ENCODE results near the gene UCKL1. TPM values are rescaled to one million over a fixed set of nuclear protein-coding genes. Genes with fewer than 3 reads are reported as not detected.
"Not testable (repeated sequence)": the region's sequence is repeated elsewhere in the genome, so short reads cannot be mapped to it uniquely, and the experiment has no call there.

Gene UCKL1
- total RNA-seq, 1 donor from 2014 or later, result 39.3 TPM

DNA sequence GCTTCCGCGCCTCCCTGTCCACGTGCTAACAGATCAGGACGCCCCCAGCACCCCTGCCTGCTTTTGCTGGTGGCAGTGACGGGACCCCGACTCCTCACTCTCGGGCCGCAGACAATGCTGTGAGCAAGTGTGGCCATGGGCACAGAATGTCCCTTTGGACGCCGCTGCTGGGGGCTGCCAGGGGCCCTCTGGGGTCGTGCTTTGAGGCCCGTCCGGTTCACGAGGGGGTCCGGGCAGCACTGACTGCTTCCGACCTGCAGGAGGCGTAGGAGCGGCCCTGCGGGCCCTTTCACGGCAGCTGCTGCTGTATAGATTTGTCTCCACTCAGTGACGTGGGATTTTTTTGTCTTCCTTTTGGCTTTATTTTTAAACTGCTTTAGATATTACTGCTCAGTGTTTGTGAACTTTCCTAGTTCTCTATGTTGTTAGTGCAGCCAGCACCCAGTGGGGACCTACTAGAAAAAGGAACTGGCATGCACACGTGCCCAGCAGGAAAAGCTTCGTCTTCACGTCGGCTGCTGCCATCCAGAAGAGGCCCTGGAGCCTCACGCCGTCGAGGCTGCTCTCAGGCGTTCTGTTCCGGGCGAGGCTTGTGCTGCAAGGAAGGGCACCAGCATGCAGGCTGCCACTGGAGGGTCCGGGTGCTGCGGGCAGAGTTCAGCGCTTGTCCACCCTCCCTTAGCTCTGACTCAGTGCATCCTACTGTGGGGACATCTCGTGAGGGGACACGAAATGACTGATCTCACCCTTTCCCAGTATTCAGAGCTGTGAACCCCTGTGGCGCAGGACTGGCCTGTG, 21.7 kb downstream of the UCKL1 start:
- Mint-ChIP-seq H3K4me3 (no peak overlapping the region), H3K36me3 (ENCODE audit: low read depth) (peaks cover 19% of the 10 kb centered on the region), H3K27me3 (ENCODE audit: low read depth) (no peaks in the 10 kb centered on the region), H3K27ac (ENCODE audit: unreplicated experiment) (peak overlapping the region; percentile 84), H3K4me1 (no peaks in the 10 kb centered on the region), H3K9me3 (no peaks in the 10 kb centered on the region)
- DNase-seq (ENCODE audit: low read depth, low spot score), result peak; percentile 36
- peak; percentile 58 for TF ChIP-seq CTCF (conservative IDR thresholded peaks at IDR 0.05)

DNA sequence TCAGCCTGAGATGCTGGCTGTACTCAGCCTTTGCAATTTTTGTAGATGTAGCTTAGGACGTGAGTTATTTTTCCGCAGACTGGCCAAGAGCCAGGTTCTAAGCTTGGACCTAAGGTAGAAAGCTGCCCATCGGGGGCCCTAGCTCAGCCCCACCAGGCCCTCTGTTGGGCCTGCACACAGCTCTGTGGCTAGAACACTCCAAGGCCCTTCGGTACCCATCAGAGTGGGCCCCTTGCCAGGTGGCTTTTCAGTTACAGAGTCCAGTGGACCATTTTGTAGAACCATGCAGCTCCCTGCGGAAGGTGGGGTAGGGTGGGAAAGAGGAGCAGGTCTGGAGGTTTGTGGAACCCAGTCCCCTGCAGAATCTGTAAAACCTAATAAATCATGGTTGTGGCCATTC, 22.6 kb downstream of the UCKL1 start:
- Mint-ChIP-seq H3K4me1 (no peaks in the 10 kb centered on the region), H3K27me3 (ENCODE audit: low read depth) (no peaks in the 10 kb centered on the region), H3K27ac (ENCODE audit: unreplicated experiment) (no peak overlapping the region), H3K9me3 (no peaks in the 10 kb centered on the region), H3K4me3 (no peak overlapping the region), H3K36me3 (ENCODE audit: low read depth) (peaks cover 19% of the 10 kb centered on the region)
- no peak for TF ChIP-seq CTCF (conservative IDR thresholded peaks at IDR 0.05)
- no peak for DNase-seq (ENCODE audit: low read depth, low spot score)

GRCh38 chr20:63932606-63933160, 23.5 kb downstream of the UCKL1 start:
- H3K4me3 Mint-ChIP-seq, result no peak overlapping the region
- TF ChIP-seq CTCF (conservative IDR thresholded peaks at IDR 0.05), result no peak
- no peak for DNase-seq (ENCODE audit: low read depth, low spot score)
- no peaks in the 10 kb centered on the region for H3K27me3 Mint-ChIP-seq (ENCODE audit: low read depth)
- H3K36me3 Mint-ChIP-seq (ENCODE audit: low read depth), result peaks cover 21% of the 10 kb centered on the region
- H3K4me1 Mint-ChIP-seq, result no peaks in the 10 kb centered on the region
- no peaks in the 10 kb centered on the region for H3K9me3 Mint-ChIP-seq
- H3K27ac Mint-ChIP-seq (ENCODE audit: unreplicated experiment), result no peak overlapping the region

DNA sequence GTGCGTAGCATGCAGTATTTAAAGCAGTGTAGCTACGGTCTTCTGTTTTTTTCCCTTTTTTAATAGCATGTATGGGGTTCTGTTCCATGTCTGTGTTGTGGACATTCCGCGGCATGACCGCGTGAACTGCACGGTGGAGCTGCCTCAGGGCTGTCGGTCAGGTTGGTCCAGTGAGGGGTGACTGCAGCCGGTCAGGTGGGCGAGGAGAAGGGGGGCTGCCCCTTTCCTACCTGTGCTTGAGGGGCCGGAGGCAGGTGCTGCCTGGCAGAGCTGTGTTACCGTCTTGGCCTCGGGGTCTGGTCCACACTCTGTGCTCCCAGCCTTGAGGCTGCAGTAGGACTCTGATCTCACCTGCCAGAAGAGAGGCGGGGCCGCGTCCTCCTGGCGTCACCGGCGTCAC, 24.5 kb downstream of the UCKL1 start:
- no peaks in the 10 kb centered on the region for H3K4me1 Mint-ChIP-seq
- H3K36me3 Mint-ChIP-seq (ENCODE audit: low read depth), result peaks cover 19% of the 10 kb centered on the region
- no peak overlapping the region for H3K27ac Mint-ChIP-seq (ENCODE audit: unreplicated experiment)
- H3K27me3 Mint-ChIP-seq (ENCODE audit: low read depth), result no peaks in the 10 kb centered on the region
- DNase-seq (ENCODE audit: low read depth, low spot score), result no peak
- TF ChIP-seq CTCF (conservative IDR thresholded peaks at IDR 0.05), result no peak
- no peaks in the 10 kb centered on the region for H3K9me3 Mint-ChIP-seq
- H3K4me3 Mint-ChIP-seq, result no peak overlapping the region

GRCh38 chr20:63930971-63931553, 25.2 kb downstream of the UCKL1 start:
- no peak overlapping the region for H3K4me3 Mint-ChIP-seq
- H3K36me3 Mint-ChIP-seq (ENCODE audit: low read depth), result peaks cover 18% of the 10 kb centered on the region
- no peaks in the 10 kb centered on the region for H3K4me1 Mint-ChIP-seq
- no peak for TF ChIP-seq CTCF (conservative IDR thresholded peaks at IDR 0.05)
- H3K27me3 Mint-ChIP-seq (ENCODE audit: low read depth), result no peaks in the 10 kb centered on the region
- no peak overlapping the region for H3K27ac Mint-ChIP-seq (ENCODE audit: unreplicated experiment)
- H3K9me3 Mint-ChIP-seq, result no peaks in the 10 kb centered on the region
- DNase-seq (ENCODE audit: low read depth, low spot score), result no peak

- not testable (repeated sequence) for H3K4me1 Mint-ChIP-seq; DNase-seq (ENCODE audit: low read depth, low spot score); H3K9me3 Mint-ChIP-seq; H3K27ac Mint-ChIP-seq (ENCODE audit: unreplicated experiment); H3K4me3 Mint-ChIP-seq; H3K27me3 Mint-ChIP-seq (ENCODE audit: low read depth)
- peaks cover 12% of the 10 kb centered on the region for H3K36me3 Mint-ChIP-seq (ENCODE audit: low read depth)
These were observed 26.7 kb downstream of the UCKL1 start for GRCh38 chr20:63929473-63929883.
